Right atrium auricular region (tissue), 2 donors: ENCODE data around the gene FZD4. TPM values are rescaled to one million over a fixed set of nuclear protein-coding genes. Genes with fewer than 3 reads are reported as not detected.
"Not testable (repeated sequence)": the region's sequence is repeated elsewhere in the genome, so short reads cannot be mapped to it uniquely, and the experiment has no call there.

ENCODE experiments used
- DNase-seq: peaks from one replicate; pipeline ENCODE4 v3.0.0-alpha.2; 2019; ENCODE audit warnings: low spot score
- H3K27ac ChIP-seq, 2 donors: fragments of 200-600 bp; sonication (generic); 1 replicate in 1 of 2; 2 replicates in 1 of 2; pipeline ENCODE4 v1.5.1; 2016 to 2019
- H3K27me3 ChIP-seq, 2 donors: fragments of 200-600 bp; sonication (generic); one replicate each; pipeline versions ENCODE4 v1.5.1 to v1.6.0; 2017 to 2019
- H3K36me3 ChIP-seq: fragments of 200-600 bp; sonication (generic); one replicate; pipeline ENCODE4 v1.5.1; 2016
- H3K4me1 ChIP-seq, 2 donors: fragments of 200-600 bp; sonication (generic); one replicate each; pipeline versions ENCODE4 v1.5.1 to v1.6.0; 2017 to 2019
- H3K4me3 ChIP-seq, 2 donors: fragments of 200-600 bp; sonication (generic); 1 replicate in 1 of 2; 2 replicates in 1 of 2; pipeline ENCODE4 v1.5.1; 2017 to 2019; ENCODE audit warnings: mild to moderate bottlenecking in 1 of 2, moderate library complexity in 1 of 2
- H3K9me3 ChIP-seq, 2 donors: fragments of 200-600 bp; sonication (generic); one replicate each; pipeline ENCODE4 v1.5.1; 2019
- total RNA-seq, 2 donors: library from RNA; depleted of rRNA; stranded (reverse); fragments of >200 nt; gene quantifications; one replicate each; pipeline ENCODE4 v1.1.0, GENCODE V29; 2016
- TF ChIP-seq, protein P1 (sequence below), 2 donors: fragments of 200-600 bp; sonication (generic); IDR thresholded peaks; one replicate each; pipeline ENCODE4 v1.5.1; 2019; ENCODE audit warnings: antibody characterized with exemption in 2 of 2

FZD4 gene
- total RNA-seq, result 10 to 100 TPM; 22.6 to 32.5 TPM

DNA sequence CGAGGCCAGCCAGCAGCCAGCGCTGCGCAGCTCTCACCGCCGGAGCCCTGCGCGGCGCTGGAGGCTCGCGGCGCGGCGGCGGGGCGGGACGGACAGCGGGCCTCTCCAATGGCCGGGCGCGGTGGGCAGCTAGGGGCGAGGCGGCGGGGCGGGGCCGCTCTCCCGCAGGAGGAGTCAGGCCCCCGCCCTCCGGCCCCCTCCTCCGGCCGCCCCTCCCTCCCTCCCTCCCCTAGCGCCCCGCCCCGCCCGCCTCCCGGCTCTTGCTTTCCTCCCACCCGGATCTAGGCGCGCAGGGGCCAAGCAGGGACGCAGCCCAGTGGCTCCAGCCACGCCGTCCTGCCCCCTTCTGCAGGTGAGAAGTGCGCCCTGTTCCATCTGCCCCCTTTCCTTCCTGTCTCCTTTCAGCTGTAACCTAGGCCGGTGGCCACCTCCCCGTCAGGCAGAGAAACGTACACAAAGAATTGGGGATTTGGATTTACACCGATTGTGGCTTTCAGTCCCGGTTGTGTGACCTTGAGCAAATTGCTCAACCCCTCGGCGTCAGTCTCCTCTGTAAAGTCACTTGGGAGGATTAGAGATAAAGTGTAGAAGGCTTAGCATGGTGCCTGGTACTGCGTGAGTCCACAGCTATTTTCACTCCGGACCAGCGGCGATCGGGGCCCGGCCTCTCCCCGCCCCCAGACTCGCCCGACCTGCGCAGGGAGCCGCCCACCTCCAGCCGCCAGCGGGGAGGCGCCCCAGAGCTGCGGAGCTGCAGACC lies at the start of gene FZD4:
FZD4 (minus strand) TSS at position 35 of the 760 bp plus-strand sequence. CDS start 310 bp downstream, outside the sequence.
- peaks cover 0 to 51% of the 10 kb centered on the region in 2 donors for H3K4me1 ChIP-seq
- H3K27ac ChIP-seq, result peak within 1 kb of the TSS; percentile 94 to 98
- peaks cover 14% of the 10 kb centered on the region for H3K36me3 ChIP-seq
- TF ChIP-seq, protein P1, sequence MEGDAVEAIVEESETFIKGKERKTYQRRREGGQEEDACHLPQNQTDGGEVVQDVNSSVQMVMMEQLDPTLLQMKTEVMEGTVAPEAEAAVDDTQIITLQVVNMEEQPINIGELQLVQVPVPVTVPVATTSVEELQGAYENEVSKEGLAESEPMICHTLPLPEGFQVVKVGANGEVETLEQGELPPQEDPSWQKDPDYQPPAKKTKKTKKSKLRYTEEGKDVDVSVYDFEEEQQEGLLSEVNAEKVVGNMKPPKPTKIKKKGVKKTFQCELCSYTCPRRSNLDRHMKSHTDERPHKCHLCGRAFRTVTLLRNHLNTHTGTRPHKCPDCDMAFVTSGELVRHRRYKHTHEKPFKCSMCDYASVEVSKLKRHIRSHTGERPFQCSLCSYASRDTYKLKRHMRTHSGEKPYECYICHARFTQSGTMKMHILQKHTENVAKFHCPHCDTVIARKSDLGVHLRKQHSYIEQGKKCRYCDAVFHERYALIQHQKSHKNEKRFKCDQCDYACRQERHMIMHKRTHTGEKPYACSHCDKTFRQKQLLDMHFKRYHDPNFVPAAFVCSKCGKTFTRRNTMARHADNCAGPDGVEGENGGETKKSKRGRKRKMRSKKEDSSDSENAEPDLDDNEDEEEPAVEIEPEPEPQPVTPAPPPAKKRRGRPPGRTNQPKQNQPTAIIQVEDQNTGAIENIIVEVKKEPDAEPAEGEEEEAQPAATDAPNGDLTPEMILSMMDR (IDR thresholded peaks at IDR 0.05), result peak; percentile 41 to 83
- no peaks in the 10 kb centered on the region for H3K27me3 ChIP-seq
- H3K4me3 ChIP-seq, result peak within 1 kb of the TSS; percentile 76 to 92
- DNase-seq, result peak; percentile 94
- no peaks in the 10 kb centered on the region for H3K9me3 ChIP-seq

DNA sequence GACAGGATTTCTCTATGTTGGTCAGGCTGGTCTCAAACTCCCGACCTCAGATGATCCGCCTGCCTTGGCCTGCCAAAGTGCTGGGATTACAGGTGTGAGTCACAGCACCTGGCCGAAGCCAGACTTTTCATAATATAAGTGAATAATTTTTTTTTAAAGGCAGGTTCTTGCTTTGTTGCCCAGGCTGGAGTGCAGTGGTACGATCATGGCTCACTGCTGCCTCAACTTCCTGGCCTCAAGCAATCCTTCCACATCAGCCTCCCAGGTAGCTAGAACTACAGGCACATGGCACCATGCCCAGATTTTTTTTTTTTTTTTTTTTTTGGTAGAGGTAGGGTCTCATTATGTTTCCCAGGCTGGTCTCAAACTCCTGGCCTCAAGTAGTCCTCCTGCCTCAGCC lies 49.1 kb upstream of the FZD4 start:
- not testable (repeated sequence) for H3K9me3 ChIP-seq, H3K27ac ChIP-seq, H3K27me3 ChIP-seq, H3K4me3 ChIP-seq, DNase-seq, H3K36me3 ChIP-seq
- peaks cover 0 to 11% of the 10 kb centered on the region in 2 donors for H3K4me1 ChIP-seq

DNA sequence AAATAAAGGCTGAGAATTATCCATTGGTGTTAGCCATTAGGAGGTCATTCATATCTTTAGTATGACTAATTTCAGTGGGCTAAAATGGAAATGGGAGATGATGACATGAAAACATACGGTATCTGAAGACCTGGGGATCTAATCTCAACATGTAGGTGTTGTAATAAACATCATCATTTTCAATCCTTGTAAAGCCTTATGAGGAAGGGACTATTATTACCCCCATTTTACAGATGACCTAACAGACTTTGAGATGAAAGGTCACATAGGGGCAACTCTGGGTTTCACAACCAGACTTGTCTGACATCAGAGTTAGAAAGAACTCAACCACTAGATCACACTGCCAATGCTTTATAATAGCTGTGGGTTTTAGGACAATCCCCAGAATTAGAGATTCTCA lies 47.7 kb upstream of the FZD4 start:
- Histone ChIP-seq H3K36me3 (no peaks in the 10 kb centered on the region), H3K27ac (no peak overlapping the region), H3K4me1 (peaks cover 0 to 11% of the 10 kb centered on the region in 2 donors), H3K27me3 (no peaks in the 10 kb centered on the region), H3K9me3 (no peaks in the 10 kb centered on the region), H3K4me3 (no peak overlapping the region)
- TF ChIP-seq, protein P1 (IDR thresholded peaks at IDR 0.05), result no peak
- DNase-seq, result no peak

DNA sequence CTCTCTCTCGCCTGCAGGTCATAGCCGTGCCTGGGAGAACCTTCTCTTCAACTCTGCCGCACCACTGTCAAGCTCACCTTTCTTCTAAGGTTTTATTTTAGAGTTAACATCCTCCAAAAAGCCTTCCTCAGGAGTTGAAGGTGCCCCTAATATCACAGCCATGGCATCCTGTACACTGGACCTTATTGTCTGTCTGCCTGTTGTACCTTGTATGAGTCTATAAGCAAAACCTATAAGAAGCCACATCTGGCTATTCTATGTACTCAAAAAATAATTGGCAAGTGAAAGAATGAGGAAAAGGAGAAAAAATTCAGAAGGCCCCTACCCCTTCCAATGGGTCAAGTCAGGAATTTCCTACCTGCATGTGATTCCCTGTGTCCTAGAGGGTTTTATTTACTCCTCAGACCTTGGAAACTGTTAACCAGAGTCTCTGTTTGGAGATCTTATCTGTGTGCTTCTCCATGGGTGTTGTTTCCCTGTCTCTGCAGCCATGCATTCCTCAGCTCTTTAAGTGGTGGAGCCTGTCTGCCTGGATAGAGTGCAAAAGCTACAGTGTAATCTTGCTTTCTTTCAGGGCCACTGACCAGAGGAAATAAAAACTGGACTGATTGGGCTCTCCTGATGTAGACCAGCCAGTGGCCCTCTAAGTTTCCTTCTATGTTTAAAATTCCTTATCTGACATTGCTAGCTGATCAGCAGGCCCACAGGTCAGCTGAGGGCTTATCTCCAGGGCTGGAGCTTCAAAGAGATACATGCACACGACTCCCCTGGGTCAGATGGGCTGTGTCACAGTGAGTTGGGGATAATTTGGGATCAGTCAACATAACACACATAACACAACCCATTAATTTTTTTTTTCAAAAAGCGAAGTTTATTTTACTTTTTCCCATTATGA lies 44.9 kb upstream of the FZD4 start:
- Histone ChIP-seq H3K36me3 (no peaks in the 10 kb centered on the region), H3K9me3 (no peaks in the 10 kb centered on the region), H3K27ac (peak overlapping the region in 1 of 2 donors; percentile 29), H3K4me3 (no peak overlapping the region), H3K27me3 (no peaks in the 10 kb centered on the region), H3K4me1 (peaks cover 0 to 11% of the 10 kb centered on the region in 2 donors)
- TF ChIP-seq, protein P1 (IDR thresholded peaks at IDR 0.05), result no peak
- DNase-seq, result no peak

DNA sequence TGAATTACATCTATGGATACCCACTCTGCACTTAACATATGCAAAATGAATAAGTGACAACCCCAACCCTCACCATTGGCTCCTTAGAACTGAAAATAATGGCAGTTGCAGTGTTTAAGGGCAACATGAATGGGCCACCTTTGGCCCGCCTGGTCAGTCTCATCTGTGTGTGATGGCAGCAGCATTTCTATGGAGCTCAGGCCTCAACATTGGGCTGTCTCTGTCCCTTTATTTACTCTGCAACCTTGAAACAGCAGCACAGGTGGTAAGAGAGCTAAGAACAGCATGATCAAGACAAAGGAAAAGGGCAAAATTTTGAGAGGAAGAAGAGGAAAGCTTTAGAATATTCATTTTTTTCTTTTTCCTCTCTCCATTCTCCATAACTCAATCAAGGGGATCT lies 44.2 kb upstream of the FZD4 start:
- H3K4me3 ChIP-seq, result no peak overlapping the region
- no peak for DNase-seq
- H3K36me3 ChIP-seq, result no peaks in the 10 kb centered on the region
- peaks cover 0 to 11% of the 10 kb centered on the region in 2 donors for H3K4me1 ChIP-seq
- H3K27ac ChIP-seq, result no peak overlapping the region
- no peaks in the 10 kb centered on the region for H3K9me3 ChIP-seq
- TF ChIP-seq, protein P1 (IDR thresholded peaks at IDR 0.05), result no peak
- H3K27me3 ChIP-seq, result no peaks in the 10 kb centered on the region

DNA sequence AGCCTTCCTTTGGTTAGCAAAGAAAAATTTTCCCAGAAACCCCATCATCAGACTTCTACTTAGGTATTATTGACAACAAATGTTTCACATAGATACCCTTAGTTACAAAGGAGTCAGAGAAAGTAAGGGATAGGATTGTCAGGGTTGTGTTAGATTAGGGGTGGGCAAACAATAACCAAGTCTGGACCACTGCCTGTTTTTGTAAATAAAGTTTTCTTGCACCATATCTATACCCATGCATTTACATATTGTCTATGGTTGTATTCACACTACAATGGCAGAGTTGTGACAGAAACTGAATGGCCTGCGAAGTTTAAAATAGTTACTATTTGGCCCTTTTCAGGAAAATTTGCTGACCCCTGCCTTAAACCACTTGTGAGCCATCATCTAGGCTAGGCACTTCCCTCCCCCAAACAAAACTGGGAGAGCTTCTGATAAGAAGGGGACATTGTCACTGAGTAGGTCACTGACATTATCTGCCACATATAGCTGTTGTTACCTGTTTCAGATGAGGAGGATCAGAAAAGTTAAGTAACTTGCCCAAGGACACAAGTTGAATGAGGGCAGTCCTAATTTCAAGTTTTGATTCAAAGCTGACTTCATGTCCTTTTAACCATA lies 41.9 kb upstream of the FZD4 start:
- Histone ChIP-seq H3K36me3 (no peaks in the 10 kb centered on the region), H3K4me3 (no peak overlapping the region), H3K4me1 (peaks cover 0 to 11% of the 10 kb centered on the region in 2 donors), H3K27me3 (no peaks in the 10 kb centered on the region), H3K9me3 (no peaks in the 10 kb centered on the region), H3K27ac (no peak overlapping the region)
- no peak for DNase-seq
- TF ChIP-seq, protein P1 (IDR thresholded peaks at IDR 0.05), result no peak
